SK-N-SH treated with all-trans-retinoic acid at 6 μM for 48 hours (cell line): Measurements from ENCODE around the gene DDN.

Experiments
- BACH2 ChIP-seq: fragments of 250-450 bp; sonication (Bioruptor Pico); IDR thresholded peaks from 2 replicates; pipeline ENCODE4 v1.9.0; 2021; ENCODE audit warnings: mild to moderate bottlenecking, borderline replicate concordance
- ZFP30 ChIP-seq: fragments of 450-650 bp; formaldehyde crosslinking; IDR thresholded peaks from 2 replicates; pipeline ENCODE4 v1.5.0; 2022; ENCODE audit warnings: mild to moderate bottlenecking, moderate library complexity
- TF ChIP-seq, protein P1 (sequence below): fragments of 250-450 bp; sonication (Bioruptor Pico); IDR thresholded peaks from 2 replicates; pipeline ENCODE4 v1.8.0; 2020; ENCODE audit warnings: mild to moderate bottlenecking, moderate library complexity, borderline replicate concordance

DNA sequence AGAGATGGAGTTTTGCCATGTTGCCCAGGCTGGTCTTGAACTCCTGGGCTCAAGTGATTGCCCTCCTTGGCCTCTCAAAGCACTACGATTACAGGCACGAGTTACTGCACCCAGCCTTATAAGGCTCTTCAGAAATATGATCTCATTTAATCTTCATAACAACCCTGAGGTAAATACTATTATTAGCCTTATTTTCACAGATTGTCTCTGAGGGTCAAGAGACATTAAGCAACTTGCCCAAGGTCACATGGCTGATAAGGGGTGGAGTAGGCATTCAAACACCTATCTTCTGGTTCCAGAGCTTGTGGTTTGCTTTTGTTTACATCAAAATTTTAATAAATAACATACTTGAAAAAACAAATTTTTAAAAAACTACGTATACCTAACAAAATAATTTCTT, 14.3 kb upstream of the DDN start:
- TF ChIP-seq ZFP30 (no peak), BACH2 (CRISPR knock-in tag) (no peak)
- TF ChIP-seq, protein P1, sequence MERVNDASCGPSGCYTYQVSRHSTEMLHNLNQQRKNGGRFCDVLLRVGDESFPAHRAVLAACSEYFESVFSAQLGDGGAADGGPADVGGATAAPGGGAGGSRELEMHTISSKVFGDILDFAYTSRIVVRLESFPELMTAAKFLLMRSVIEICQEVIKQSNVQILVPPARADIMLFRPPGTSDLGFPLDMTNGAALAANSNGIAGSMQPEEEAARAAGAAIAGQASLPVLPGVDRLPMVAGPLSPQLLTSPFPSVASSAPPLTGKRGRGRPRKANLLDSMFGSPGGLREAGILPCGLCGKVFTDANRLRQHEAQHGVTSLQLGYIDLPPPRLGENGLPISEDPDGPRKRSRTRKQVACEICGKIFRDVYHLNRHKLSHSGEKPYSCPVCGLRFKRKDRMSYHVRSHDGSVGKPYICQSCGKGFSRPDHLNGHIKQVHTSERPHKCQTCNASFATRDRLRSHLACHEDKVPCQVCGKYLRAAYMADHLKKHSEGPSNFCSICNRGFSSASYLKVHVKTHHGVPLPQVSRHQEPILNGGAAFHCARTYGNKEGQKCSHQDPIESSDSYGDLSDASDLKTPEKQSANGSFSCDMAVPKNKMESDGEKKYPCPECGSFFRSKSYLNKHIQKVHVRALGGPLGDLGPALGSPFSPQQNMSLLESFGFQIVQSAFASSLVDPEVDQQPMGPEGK: no peak
